Ammon's horn (tissue), 1 donor: Measurements from ENCODE around the gene HOXC12.

ENCODE experiments used
- DNase-seq: peaks from one replicate; pipeline ENCODE4 v3.0.0-alpha.2; 2016; ENCODE audit warnings: low spot score

Gene HOXC12

DNA sequence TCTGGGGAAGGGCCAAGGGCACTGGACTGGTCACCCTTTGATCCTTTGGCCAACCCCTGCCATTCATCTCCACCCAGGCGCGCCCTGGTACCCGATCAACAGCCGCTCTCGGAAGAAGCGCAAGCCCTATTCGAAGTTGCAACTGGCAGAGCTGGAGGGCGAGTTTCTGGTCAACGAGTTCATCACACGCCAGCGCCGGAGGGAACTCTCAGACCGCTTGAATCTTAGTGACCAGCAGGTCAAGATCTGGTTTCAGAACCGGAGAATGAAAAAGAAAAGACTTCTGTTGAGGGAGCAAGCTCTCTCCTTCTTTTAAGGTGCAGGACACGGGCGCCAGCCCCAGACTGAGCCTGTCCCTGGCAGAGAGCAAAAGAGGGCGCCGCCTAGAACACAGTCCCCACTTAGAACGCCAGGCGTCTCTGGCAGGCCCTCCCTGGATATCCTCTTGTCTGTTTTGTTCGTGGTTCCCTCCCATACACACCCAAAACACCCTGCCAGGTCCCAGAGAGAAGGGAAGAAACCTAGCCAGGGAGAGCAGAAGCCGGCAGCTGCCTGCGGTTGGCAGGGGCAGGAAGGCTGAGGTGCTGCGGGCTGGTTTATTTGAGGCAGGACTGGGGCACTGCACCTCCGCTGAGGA lies 1.7 kb downstream of the HOXC12 start:
- no peak for DNase-seq

DNA sequence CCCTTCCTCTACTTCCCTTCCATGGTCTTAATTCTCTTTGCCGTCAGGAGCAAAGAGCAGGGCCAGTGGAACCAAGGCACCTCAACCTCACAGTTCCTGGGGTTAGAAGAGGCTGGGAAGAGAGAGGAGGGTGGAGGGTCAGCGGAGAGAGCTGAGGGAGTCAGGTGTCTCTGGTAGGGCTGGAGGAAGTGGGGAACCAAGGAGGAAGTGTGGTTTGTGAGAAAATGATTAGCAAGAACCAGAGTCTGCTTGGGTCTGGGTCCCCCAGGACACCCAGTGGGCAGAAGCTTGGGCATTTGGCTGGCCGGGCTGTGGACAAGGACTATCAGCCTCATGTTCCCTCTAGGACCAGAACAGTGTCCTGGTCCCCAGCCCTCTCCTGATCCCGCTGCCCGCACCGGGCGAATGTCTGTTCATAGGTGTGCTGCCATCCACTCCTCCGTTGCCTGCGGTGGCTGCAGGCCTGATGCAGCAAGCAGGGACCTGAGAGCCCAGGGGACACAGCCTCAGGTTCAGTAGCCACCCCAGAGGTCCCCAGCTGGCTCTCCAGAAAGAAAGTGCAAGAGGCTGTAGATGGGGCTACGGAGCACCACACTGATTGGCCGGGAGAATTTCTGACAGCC lies 2.3 kb downstream of the HOXC12 start:
- no peak for DNase-seq

DNA sequence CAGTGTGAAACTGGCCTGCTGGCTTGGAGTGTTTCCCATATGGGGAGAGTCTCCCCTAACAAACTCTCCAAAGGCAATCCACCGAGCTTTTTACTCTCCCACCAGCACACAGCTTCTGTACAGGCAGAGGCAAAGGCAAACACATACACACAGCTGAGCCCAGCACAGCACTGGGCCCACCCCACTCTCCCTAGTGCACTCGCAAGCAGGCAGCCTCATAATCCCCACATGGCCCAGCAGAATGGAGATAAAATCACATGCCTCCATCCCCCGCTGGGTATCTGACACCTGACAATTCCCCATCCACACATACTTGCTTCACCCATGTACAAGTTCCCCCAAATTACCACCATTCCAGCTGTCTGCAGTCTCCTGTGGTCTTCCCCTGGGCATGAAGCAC lies 3.4 kb downstream of the HOXC12 start:
- DNase-seq, result no peak

DNA sequence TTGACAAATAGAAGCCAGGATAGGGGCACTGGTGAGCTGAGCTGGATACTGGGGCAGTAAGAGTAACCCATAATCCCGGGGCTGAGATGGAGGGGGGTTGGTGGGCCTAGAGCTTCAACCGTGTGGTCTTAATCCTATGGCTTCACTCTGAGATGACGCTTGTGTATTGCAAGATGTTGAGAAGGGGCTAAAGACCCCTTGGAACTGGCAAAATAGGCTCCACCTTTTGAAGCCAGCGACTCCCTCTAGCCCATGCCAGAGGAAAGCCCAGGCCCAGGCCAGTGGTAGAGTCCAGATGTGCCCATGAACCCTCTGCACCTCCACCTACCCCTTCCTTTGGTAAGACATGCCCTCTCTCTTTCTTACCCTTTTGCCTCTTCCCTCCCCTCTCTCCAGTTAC lies 4.6 kb downstream of the HOXC12 start:
- no peak for DNase-seq

DNA sequence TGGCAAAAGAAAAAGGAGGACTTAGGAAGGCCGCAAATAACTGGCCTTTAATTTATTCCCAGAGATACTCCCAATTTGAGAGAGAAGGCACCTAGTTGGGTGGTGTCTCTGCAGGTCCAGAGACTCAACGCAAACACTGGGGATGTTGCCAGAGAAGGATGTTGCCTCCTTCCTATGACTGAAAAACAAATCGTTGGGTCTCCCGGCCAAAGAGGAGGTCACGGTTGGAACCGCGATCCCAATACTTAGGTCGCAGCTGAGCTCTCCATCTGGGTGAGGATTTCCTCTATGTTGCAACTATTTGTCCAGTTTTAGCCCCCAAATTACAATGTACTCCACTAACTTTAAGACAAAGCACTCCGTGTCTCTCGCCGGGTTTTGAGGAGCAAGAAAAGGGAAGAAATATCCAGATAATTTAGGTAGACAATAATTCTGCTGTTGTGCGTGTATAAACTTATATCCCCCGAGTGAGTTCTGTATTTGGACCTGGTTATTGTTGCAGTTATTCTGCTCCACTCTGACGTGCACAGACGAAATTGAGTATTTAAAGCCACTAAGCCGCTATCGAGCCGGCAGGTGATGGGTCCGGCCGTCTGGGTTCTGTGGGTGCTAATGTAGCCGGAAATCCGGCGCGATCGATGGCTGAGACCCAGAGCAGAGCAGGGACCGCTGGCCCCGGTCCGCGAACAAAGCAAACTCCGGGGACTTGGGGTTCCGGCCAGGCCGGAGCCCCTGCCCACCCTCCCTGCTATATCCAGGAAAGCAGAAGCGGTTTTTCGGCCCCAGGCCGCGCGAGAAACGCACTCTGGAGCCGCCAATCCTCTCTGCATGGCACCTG lies 5.7 kb downstream of the HOXC12 start:
- DNase-seq, result no peak

DNA sequence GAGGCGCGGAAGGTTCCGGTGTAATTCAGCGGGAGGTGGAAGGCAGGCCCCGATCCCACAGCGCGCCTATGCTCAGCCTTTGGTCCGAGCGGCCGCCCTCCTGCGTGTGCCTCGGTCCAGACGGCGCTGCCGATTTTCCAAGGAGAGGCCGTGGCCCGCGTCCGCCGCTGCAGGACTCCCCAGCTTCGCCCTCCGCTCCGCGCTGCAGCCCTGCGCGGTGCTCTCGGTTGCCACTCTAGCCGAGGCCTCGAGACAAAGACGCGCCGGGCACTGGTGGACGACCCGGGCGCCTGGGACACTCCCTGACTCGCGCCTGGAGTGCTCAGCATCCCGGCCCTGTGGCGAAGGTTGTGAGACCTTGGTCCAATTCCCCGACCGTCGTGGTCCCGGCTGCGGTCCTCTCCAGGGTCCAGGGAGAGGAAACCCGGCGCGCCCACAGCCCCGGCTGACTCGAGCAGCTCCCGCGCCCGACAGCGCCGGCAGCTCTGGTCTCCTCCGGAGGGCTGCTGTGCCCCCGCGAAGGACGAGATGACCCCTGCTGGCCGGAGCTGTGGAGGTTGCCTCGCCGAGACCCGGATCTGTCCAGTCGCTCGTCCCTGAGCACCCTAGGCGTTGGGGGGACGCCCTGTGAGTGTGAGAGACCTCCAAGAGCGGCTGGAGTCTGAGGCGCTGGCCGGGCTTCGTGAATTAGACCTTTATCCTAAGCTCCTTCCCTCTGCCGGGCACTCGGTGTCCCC lies 6.5 kb downstream of the HOXC12 start:
- DNase-seq, result no peak

DNA sequence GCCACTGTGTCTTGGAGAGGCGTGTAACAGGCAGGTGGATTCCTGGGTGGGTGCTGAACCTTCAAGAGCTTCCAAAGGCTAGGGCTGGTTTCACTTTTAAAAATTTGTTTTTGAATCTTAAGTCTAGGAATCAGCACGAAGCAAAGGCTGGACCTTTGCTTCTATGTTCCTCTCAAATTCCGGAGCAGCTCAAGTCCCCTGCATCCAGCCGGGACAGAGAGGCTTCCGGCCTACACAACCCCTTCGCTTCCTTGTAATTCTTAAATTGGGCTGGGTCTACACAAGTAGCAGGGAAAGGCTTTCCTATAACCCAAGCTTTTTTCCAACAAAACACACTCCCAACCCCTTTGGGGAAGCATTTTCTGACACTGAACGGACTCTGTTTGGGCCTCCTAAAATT lies 8.3 kb downstream of the HOXC12 start:
- no peak for DNase-seq

DNA sequence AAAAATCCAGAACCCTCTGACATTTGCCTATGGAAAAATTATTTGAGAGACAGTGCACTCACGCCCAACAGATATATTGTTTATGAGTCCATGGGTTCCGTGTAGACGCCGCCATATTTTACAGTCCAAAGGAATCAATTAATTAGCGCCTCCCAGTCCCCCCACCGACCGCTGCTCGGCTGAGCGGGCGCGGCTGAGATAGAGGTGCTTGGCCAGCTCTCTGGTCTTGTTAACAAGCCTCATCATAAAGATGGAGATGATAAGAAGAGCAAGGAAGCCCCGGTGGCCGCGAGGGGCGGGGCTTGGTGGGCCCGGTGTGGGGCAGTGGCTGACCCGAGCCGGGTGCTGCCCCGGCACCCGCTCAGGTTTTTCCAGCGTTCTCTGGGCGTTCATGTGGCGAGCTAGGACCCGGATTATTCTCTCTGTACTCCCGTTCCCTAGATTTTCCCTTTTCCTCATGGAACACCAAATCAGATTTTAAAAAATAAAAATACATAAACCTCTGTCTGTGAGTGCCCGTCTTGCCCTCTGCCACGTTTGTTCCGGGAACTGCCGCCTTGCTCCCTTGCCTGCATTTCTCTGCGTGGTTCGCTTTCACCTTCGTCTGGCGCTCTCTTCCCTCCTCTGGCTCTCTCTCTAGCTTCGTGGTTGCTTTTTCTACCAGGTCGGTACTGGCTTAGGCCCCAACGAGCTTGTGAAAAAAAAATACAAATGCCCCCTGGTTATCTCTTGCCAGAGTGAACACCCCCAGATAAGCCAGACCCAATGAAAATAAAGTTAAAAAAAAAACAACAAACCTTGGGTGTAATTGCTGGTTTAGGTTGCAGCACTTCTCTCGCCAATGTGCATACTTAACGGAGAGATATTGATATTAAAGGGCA lies 9.0 kb downstream of the HOXC12 start:
- no peak for DNase-seq

DNA sequence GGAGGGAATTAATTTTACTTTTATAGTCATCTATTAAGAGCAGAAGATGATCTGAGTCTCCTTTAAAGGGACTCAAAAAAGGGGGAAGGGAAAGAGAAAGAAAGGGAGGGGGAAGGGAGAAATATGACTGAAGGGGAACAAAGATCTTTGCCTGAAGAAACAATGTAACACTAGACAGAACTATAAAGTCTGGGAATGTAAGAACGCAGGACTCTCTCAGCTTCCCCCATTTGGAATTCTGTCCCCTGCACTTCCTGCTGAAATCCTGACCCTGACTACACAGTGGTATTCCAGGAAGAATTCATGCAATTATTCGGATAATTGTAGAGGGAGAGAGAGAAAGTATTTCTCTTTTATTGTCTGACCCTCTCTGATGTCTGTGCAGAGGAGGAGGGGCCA lies 9.6 kb downstream of the HOXC12 start:
- DNase-seq, result no peak

DNA sequence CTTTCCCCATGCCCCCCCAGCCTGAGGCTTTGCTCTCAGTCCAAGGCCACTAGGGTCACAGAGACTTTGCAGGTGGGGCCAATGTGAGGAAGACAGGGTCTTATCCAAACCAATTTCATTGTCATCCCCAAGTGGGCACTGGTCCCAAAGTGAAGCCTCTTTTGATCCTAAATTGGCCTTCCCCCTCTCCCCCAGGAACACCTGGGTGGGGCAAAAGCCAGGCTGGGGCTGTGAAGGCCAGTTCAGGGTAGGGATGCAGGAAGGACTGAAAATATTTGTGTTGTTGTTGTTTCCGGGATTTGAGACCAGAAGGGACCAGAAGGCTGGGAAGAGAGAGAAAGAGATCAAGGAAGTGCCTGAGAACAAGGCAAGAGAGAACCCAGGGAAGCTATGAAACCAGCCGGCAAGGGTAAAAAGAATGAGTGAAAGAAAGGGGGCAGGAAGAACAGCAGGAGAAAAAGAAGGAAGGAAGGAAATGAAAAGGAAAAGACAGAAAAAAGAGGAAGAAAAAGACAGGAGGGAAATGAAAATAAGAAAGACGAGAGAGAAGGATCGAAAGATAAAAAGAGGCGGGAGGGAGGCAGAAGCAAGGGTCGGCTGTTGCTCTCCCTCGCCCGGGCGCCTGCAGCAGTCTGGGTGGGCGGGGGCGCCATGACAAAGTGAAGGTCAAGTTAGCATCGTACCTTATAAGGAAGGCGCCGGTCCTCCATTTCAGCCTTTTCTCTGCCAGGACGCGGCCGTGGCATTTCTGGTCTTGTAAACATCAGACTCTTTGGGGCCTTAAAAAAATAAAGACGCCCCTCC lies 10.8 kb downstream of the HOXC12 start:
- DNase-seq, result no peak

DNA sequence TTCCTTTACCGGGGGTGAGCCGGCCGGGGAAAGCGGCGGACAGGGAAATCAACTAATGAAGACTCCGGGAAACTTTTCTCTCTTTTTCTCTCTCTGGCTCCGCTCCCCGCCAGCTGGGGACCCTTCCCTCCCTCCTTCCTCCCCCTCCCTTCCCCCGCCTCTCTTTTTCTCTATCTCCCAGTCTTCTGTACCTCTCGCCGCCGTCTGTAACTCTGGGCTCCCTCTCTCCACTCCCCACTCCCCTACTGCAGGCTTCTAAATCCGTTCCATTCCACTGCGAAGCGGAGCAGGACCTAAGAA lies 11.3 kb downstream of the HOXC12 start:
- no peak for DNase-seq

DNA sequence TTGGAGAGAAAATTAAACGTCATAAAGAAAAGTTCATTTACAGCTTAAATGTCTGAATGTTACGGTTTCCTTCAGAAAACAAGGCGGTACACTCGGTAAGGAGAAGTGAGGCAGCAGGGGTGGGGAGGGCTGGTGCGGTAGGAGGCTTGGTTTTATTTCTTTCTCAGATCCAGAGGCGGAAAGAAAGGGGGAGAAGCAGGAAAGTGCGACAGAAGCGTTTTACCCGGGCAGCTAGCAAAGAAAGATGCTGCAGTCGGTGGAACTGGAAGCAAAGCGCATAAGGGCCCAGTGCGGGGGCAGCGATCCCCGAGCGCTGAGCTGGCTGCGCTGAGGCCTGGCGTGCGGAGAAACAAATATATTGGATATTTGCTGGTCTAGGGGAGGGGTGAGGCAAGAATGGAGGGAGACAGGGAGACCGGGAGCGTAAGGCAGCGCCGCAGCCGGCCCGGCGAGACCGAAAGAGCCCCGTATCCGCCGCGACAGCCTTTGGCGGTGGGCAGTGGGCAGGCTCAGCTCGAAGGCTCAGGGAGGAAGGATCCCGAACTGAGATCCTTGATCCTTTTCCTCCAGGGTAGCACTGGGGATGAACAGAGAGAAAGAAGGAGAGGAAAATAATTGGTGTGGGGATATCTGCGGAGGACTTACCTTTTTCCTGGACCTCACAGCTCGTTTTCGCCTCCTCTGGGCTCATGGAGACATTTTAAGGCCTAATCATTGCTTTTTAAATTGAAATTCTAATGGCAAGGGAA lies 11.9 kb downstream of the HOXC12 start:
- no peak for DNase-seq

DNA sequence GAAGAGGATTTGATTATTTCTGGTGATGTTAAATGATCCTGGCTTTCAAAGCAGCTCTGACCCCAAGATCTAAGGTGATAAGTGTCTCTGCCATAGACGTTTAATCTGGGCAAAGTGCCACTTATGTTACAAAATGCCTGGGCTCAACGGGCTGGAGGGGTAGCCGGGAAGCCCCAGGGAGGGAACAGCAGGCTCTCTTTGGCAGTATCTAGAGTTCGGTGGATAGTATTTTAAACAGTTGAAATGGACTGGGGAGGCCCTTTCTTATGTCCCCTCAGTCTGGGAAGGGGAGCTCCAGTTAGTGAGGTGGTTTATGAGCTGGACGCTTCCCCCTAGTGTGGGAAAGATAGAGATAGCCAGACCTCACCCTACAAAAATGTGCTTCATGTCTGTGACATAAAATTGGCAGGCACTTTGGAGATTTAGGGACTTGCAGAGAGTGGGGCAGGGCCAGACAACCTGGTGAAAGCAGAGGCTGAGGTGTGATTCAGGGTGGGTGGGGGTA lies 12.8 kb downstream of the HOXC12 start:
- no peak for DNase-seq

DNA sequence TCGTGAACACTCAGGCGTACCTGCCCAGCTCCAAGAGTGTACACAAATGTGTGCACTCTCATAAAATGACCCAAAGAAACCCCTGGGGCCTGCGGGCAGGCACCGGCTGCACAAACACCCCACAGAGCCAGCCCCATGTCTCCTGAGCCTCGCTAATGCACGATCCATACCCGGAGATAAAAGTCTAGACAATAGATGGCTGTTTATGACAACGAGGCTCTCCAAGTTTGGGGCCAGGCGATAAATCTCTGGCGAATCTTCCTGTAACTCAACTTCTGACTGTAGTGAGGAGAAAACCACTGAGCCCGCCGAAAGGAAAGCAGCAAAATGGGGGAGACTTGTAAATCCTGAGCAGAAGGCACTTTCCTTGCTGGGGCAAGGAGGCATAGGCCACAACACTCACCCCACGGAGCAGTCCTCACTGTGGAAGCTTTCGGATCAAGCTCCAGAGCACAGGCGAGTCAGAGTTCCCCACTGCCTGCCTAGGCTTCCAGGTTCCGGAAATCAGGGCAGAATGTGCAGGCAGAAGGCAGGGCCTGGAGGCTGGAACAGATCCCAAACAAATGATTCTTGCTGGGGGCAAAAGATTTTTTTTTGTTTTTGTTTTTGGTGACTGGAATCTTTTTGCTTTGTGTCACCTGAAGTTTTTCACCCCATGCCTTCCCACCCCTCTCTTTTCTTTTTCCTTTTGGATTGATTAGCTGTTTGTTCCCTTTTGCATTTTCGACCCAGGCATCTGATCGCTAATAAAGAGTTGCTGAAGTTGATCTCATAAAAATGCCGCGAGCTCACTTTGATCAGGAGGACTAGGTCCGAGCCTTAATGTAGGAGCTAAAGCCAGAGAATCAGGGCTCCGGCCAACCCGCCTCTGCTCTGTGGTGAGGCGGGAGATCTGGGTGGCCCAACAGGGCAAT lies 13.8 kb downstream of the HOXC12 start:
- DNase-seq, result no peak

DNA sequence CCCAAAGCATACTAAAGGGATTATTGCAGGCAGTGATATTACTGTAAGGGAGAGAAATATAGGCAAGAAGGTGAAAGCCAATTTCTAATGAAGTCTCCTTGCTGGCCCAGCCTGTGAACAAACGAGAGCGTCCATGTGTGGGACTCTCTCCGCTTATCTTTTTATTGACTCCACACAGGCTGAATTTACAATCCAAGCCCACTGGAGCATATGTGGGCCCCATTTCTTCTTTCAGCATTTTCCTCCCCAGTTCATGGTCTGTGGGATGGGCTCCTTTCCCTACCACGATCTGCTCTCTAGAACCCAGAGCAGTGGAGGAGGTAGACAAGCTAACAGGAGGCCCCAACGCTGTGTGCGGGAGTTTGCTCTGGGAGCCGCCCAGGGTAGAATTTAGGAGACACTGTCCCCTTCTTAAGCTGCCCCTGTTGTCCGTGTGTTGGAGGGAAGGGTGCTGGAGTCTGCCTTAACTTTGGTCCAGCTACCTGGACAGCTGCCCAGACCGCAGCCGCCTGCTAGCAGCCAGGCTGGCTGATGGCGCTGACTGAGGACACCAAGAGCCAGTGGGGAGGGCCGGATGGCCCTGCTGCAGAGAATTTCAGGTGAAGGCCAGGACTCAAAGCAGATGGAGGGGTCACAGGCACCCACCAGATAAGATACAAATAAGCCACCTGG lies 15.0 kb downstream of the HOXC12 start:
- DNase-seq, result no peak

DNA sequence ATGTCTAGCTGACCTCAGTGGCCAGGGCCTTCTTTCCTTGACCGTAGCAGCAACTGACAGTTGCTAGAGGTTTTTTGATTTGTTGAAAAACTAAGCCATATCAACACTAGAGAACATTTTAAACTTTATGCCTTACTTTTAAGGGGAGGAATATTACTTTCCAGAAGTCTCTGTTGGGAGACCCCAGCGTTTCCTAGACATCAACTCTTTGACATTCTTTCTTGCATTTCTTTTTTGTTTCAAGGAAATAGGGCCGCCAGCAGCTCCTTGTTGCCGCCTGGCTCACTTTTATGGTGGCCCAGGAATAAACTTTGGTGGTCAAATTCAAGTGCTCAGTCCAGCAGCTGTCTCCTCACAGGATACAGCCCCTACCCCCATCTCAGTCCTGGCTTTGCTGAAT lies 15.7 kb downstream of the HOXC12 start:
- no peak for DNase-seq

DNA sequence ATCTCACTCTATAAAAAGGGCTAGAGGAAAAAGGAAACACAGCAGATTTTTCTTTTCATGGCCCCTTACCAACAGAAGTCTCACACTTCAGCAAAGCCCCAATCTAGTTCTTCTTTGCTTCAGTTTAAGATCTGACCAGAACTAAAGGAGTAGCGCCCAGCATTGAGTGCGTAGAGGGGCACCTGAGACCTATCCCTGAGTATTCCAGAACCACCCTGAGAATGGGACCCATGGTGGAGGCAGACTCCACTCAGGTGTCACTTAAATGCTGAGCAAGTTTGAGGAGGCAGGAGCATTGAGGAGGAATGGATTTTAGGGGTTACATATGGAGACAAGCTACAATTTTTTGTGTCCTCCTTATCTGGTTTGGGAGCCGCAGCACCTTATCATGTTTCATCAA lies 16.4 kb downstream of the HOXC12 start:
- no peak for DNase-seq

DNA sequence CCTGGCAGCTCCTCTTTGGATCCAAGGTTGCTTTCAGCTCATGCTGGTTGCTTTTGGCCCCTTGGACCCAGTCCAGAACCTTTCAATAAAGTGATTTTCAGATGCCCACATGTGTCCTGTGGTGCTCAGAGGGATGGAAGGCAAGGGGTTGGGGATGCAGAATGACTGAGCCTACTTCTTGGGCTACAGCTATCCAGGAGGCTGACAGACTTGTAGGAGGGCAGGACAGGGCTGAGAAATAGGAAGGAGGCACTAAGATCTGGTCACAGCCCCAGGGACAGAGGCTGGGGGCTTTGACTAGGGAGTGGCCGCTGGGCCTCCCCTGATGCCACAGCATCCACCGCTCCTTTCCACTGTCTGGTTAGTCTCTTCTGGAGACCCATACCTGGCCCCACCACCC lies 17.0 kb downstream of the HOXC12 start:
- DNase-seq, result no peak
